HEK293 (cell line): ENCODE measurements around the gene RNPEP.

Experiments used
- SETDB1 ChIP-seq: IDR thresholded peaks from one replicate; pipeline ENCODE4 v1.6.1; 2017; ENCODE audit warnings: mild to moderate bottlenecking, low read length, moderate library complexity, mixed read lengths; ENCODE audit not compliant: insufficient read length
- YY1 ChIP-seq: fragments of 450-650 bp; formaldehyde crosslinking; IDR thresholded peaks from 2 replicates; pipeline ENCODE4 v1.5.1; 2018; ENCODE audit warnings: missing biosample characterization, missing genetic modification characterization
- ZEB2 ChIP-seq: fragments of 450-650 bp; formaldehyde crosslinking; IDR thresholded peaks from 2 replicates; pipeline ENCODE4 v1.5.1; 2016; ENCODE audit warnings: missing biosample characterization, missing genetic modification characterization
- ZNF350 ChIP-seq: fragments of 450-650 bp; formaldehyde crosslinking; IDR thresholded peaks from 2 replicates; pipeline ENCODE4 v1.5.0; 2017; ENCODE audit warnings: missing biosample characterization, mild to moderate bottlenecking, missing genetic modification characterization
- ZNF416 ChIP-seq: fragments of 450-650 bp; formaldehyde crosslinking; IDR thresholded peaks from 2 replicates; pipeline ENCODE4 v1.5.1; 2016; ENCODE audit warnings: missing biosample characterization, missing genetic modification characterization
- TF ChIP-seq, protein P1 (sequence below): fragments of 450-650 bp; formaldehyde crosslinking; IDR thresholded peaks from 2 replicates; pipeline ENCODE4 v1.5.1; 2017; ENCODE audit warnings: missing biosample characterization, missing genetic modification characterization
- TF ChIP-seq, protein P2 (sequence below): fragments of 450-650 bp; formaldehyde crosslinking; IDR thresholded peaks from 2 replicates; pipeline ENCODE4 v1.5.1; 2016; ENCODE audit warnings: missing biosample characterization, missing genetic modification characterization
- TF ChIP-seq, protein P3 (sequence below): fragments of 450-650 bp; formaldehyde crosslinking; IDR thresholded peaks from 2 replicates; pipeline ENCODE4 v1.5.1; 2016; ENCODE audit warnings: missing biosample characterization, missing genetic modification characterization
- TF ChIP-seq, protein P4 (sequence below): fragments of 450-650 bp; formaldehyde crosslinking; IDR thresholded peaks from 2 replicates; pipeline ENCODE4 v1.5.1; 2017; ENCODE audit warnings: missing biosample characterization, mild to moderate bottlenecking, missing genetic modification characterization, moderate library complexity
- TF ChIP-seq, protein P5 (sequence below): fragments of 450-650 bp; formaldehyde crosslinking; conservative IDR thresholded peaks from 2 replicates; pipeline ENCODE4 v1.5.1; 2016; ENCODE audit warnings: low read depth, missing biosample characterization, missing genetic modification characterization

DNA sequence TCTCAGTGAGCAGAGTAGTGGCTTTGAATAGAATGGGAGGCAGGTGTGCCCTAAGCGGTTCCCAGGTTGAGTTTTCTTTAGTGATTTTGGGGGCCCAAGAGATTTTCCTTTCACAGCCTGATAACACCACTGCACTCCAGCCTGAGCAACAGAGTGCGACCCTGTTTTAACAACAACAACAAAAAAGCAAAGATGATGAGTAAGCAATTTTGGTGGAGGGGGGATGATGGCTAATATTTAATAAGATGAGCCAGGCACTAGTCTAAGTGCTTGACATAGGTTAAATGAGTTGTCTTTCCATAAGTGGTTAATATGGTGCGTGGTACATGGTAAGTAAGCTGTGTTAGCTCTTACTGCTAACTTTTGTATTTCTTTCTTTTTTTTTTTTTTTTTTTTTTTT is 2.0 kb downstream of the RNPEP start:
- TF ChIP-seq, protein P1, sequence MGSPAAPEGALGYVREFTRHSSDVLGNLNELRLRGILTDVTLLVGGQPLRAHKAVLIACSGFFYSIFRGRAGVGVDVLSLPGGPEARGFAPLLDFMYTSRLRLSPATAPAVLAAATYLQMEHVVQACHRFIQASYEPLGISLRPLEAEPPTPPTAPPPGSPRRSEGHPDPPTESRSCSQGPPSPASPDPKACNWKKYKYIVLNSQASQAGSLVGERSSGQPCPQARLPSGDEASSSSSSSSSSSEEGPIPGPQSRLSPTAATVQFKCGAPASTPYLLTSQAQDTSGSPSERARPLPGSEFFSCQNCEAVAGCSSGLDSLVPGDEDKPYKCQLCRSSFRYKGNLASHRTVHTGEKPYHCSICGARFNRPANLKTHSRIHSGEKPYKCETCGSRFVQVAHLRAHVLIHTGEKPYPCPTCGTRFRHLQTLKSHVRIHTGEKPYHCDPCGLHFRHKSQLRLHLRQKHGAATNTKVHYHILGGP = no peak
- no peak for TF ChIP-seq ZEB2 (tag by site-specific recombination)
- TF ChIP-seq ZNF416 (tag by site-specific recombination) = no peak
- TF ChIP-seq, protein P2, sequence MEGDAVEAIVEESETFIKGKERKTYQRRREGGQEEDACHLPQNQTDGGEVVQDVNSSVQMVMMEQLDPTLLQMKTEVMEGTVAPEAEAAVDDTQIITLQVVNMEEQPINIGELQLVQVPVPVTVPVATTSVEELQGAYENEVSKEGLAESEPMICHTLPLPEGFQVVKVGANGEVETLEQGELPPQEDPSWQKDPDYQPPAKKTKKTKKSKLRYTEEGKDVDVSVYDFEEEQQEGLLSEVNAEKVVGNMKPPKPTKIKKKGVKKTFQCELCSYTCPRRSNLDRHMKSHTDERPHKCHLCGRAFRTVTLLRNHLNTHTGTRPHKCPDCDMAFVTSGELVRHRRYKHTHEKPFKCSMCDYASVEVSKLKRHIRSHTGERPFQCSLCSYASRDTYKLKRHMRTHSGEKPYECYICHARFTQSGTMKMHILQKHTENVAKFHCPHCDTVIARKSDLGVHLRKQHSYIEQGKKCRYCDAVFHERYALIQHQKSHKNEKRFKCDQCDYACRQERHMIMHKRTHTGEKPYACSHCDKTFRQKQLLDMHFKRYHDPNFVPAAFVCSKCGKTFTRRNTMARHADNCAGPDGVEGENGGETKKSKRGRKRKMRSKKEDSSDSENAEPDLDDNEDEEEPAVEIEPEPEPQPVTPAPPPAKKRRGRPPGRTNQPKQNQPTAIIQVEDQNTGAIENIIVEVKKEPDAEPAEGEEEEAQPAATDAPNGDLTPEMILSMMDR (tag by site-specific recombination) = no peak
- TF ChIP-seq, protein P3, sequence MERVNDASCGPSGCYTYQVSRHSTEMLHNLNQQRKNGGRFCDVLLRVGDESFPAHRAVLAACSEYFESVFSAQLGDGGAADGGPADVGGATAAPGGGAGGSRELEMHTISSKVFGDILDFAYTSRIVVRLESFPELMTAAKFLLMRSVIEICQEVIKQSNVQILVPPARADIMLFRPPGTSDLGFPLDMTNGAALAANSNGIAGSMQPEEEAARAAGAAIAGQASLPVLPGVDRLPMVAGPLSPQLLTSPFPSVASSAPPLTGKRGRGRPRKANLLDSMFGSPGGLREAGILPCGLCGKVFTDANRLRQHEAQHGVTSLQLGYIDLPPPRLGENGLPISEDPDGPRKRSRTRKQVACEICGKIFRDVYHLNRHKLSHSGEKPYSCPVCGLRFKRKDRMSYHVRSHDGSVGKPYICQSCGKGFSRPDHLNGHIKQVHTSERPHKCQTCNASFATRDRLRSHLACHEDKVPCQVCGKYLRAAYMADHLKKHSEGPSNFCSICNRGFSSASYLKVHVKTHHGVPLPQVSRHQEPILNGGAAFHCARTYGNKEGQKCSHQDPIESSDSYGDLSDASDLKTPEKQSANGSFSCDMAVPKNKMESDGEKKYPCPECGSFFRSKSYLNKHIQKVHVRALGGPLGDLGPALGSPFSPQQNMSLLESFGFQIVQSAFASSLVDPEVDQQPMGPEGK (tag by site-specific recombination) = no peak
- TF ChIP-seq, protein P4, sequence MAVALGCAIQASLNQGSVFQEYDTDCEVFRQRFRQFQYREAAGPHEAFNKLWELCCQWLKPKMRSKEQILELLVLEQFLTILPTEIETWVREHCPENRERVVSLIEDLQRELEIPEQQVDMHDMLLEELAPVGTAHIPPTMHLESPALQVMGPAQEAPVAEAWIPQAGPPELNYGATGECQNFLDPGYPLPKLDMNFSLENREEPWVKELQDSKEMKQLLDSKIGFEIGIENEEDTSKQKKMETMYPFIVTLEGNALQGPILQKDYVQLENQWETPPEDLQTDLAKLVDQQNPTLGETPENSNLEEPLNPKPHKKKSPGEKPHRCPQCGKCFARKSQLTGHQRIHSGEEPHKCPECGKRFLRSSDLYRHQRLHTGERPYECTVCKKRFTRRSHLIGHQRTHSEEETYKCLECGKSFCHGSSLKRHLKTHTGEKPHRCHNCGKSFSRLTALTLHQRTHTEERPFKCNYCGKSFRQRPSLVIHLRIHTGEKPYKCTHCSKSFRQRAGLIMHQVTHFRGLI = no peak
- TF ChIP-seq SETDB1 = no peak
- no peak for TF ChIP-seq YY1
- TF ChIP-seq, protein P5, sequence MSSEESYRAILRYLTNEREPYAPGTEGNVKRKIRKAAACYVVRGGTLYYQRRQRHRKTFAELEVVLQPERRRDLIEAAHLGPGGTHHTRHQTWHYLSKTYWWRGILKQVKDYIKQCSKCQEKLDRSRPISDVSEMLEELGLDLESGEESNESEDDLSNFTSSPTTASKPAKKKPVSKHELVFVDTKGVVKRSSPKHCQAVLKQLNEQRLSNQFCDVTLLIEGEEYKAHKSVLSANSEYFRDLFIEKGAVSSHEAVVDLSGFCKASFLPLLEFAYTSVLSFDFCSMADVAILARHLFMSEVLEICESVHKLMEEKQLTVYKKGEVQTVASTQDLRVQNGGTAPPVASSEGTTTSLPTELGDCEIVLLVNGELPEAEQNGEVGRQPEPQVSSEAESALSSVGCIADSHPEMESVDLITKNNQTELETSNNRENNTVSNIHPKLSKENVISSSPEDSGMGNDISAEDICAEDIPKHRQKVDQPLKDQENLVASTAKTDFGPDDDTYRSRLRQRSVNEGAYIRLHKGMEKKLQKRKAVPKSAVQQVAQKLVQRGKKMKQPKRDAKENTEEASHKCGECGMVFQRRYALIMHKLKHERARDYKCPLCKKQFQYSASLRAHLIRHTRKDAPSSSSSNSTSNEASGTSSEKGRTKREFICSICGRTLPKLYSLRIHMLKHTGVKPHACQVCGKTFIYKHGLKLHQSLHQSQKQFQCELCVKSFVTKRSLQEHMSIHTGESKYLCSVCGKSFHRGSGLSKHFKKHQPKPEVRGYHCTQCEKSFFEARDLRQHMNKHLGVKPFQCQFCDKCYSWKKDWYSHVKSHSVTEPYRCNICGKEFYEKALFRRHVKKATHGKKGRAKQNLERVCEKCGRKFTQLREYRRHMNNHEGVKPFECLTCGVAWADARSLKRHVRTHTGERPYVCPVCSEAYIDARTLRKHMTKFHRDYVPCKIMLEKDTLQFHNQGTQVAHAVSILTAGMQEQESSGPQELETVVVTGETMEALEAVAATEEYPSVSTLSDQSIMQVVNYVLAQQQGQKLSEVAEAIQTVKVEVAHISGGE = no peak
- TF ChIP-seq ZNF350 = no peak
